Measurements from ENCODE around the gene GRAP2. TPM values are rescaled to one million over a fixed set of nuclear protein-coding genes. Genes with fewer than 3 reads are reported as not detected.

Gene GRAP2
- total and polyA plus RNA-seq, 2 donors (not counting 3 experiments of a cell fraction or from before 2014, with no cell fraction given), result 0.04 TPM; not detected in 1

DNA sequence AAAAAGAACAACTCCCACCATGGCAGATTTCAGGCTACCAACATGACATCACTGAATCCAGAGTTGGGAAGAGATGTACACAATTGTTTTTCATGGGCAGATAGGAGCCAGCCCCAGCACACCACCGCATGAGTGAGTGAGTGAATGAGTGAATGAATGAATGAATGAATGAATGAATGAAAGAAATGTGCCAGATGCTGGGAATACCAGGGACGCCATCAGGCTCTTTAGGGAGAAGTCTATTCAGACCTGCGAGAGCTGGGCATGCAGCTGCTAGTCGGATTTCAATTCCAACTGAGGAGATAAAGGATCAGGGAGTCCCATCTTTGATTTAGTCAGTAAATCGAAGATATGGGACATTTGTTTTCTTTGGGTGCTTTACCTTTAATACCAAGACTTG is 78.6 kb downstream of the GRAP2 start:
- H3K27me3 ChIP-seq (ENCODE audit: control insufficient read depth in 2 of 2, insufficient read depth in 2 of 2, low read length in 2 of 2), result peaks cover 5 to 9% of the 10 kb centered on the region in 2 experiments
- no peaks in the 10 kb centered on the region for H4K20me1 ChIP-seq (replicated peaks; ENCODE audit: control insufficient read depth, extremely low read depth, insufficient read depth, low read length)
- H3K4me3 ChIP-seq (replicated peaks in 1 of 3; ENCODE audit: insufficient read depth in 1 of 3, low read depth in 1 of 3, low read length in 3 of 3), result no peak overlapping the region
- no peak overlapping the region for H3K4me2 ChIP-seq (ENCODE audit: insufficient read depth, low read length)
- no peaks in the 10 kb centered on the region for H3K36me3 ChIP-seq (ENCODE audit: control insufficient read depth in 2 of 2, extremely low read depth in 1 of 2, insufficient read depth in 2 of 2, low read length in 2 of 2)
- H3K4me1 ChIP-seq (ENCODE audit: control insufficient read depth, extremely low read depth, insufficient read depth, low read length), result no peaks in the 10 kb centered on the region
- POLR2A ChIA-PET, result no interaction called here
- no peak overlapping the region for H3K9ac ChIP-seq (replicated peaks; ENCODE audit: extremely low read depth, insufficient read depth, low read length)
- H3K9me3 ChIP-seq (replicated peaks; ENCODE audit: control insufficient read depth, insufficient read depth, low read length), result no peaks in the 10 kb centered on the region
- dilution Hi-C loops (cut with MboI; ENCODE audit: extremely low pct_ligation_motif_present, low sequenced_read_pairs) (no loop called here), intact Hi-C loops (cut with micrococcal nuclease) (no loop called here)
- no peak overlapping the region for H2AFZ ChIP-seq (ENCODE audit: low read depth, low read length)
- no peaks in the 10 kb centered on the region for H3K9me1 ChIP-seq (replicated peaks; ENCODE audit: control insufficient read depth, extremely low read depth, insufficient read depth, low read length)
- no peaks in the 10 kb centered on the region for H3K79me2 ChIP-seq (ENCODE audit: control insufficient read depth, insufficient read depth, low read length)
- H3K27ac ChIP-seq (ENCODE audit: insufficient read depth, low read depth, low read length), result no peak overlapping the region
- no peak for TF ChIP-seq EZH2 (IDR thresholded peaks at IDR 0.05; ENCODE audit: borderline replicate concordance, low read depth, low read length, severe bottlenecking)
- TF ChIP-seq MYC (IDR thresholded peaks at IDR 0.05; ENCODE audit: low read depth, low read length), result no peak
- no peak for TF ChIP-seq GATA2 (IDR thresholded peaks at IDR 0.05; ENCODE audit: insufficient read depth, insufficient read length, low read depth, low read length)
- no peak for TF ChIP-seq POLR2A (IDR thresholded peaks at IDR 0.05; ENCODE audit: low read depth, low read length)
- no peak for TF ChIP-seq POLR2AphosphoS5 (IDR thresholded peaks at IDR 0.05; ENCODE audit: insufficient read depth, low read depth, low read length)
- TF ChIP-seq CTCF (IDR thresholded peaks at IDR 0.05; ENCODE audit: extremely low read depth in 1 of 2, insufficient read depth in 1 of 2, low read depth in 1 of 2, low read length in 2 of 2), result no peak
- TF ChIP-seq MAX (IDR thresholded peaks at IDR 0.05; ENCODE audit: insufficient read depth, insufficient read length), result no peak
- TF ChIP-seq JUN (IDR thresholded peaks at IDR 0.05; ENCODE audit: borderline replicate concordance, insufficient read depth, insufficient read length, low read depth), result no peak
- TF ChIP-seq FOS (IDR thresholded peaks at IDR 0.05; ENCODE audit: borderline replicate concordance, insufficient read depth, low read length), result no peak
- CTCF ChIA-PET, result no interaction called here
- DNase-seq (ENCODE audit: low read depth, low spot score) (no peak), FAIRE-seq (no peak)
- BruUV-seq (replicated peaks), result no TSS peak

Data from endothelial cell of umbilical vein (primary cell).